Esophagus mucosa (tissue), 1 donor: ENCODE measurements around the gene PTGES. TPM values are rescaled to one million over a fixed set of nuclear protein-coding genes. Genes with fewer than 3 reads are reported as not detected.
A peak's percentile ranks its signal among the peaks of the same experiment; 100 is the strongest.

ENCODE experiments used
- ATAC-seq: fragments of 200-7000 bp; cut with Tn5 transposase; one replicate; pipeline ENCODE4 v1.9.1; 2020
- total RNA-seq: library from RNA; stranded (reverse); gene quantifications from one replicate; pipeline ENCODE4 v1.2.4, GENCODE V29; 2023
- donor health status: DM: yes; HTN: yes; CAD: no.

PTGES gene
- total RNA-seq, 1 donor from 2014 or later = 9.1 TPM

DNA sequence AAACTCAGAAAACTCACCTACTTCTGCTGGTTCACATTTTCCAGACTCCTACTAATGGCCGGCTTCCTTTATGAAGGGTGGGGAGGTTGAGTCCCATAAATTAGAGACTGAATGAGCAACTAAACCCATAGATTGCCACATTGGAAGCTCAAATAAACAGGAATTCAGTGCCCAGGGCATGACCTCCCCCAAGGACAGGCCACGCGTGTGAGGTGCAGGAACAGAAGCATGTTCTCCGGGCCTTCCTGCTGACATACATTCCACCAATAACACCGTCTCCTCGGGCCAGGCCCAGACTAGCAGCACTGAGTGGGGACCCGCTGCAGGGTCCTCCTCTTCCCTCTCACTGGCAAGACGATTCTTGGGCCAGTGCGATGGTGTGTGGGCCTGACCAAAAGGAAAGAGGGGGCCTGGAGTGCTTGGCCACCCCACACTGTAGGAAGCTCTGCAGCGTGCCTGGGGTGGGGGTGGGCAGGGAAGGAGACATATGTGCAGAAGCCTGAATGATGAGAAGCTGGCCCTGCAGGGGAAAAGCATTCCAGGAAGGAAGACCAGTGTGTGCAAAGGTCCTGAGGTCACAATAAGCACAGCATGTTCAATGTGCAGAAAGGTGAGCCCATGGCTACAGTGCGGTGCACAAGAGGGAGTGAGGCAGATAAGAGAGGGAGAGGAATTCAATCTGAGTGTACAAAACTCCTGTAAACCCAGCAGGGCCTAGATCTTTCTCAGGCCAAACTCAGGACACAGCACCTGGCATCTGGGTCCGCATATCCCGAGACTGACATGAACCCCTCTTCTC, 12.0 kb downstream of the PTGES start:
- no peak for ATAC-seq

- ATAC-seq = no peak
Observed at GRCh38 chr9:129740174-129740573, 12.7 kb downstream of the PTGES start.

GRCh38 chr9:129739432-129739831, 13.4 kb downstream of the PTGES start:
- no peak for ATAC-seq

- ATAC-seq = peak; percentile 85
Observed at GRCh38 chr9:129737479-129738274, 15.2 kb downstream of the PTGES start.

DNA sequence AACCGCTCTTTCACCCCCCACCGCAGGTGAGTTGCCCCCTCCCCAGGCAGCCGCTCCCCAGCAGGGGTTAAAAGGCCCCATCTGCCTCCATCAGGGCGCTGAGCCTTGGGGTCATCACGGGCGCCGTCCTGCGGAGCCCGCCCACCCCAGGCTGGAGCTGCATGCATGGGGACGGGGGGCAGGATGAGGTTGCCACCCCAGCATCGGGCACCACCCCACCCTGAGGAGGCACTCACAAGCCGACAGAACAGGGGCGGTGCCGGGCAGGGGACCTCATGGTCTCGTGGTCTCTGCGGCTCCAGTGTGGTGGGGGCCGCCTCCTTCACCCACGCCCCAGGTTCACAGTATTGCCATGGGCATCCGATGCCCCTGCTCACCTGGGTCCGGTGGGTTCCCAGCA, 16.5 kb downstream of the PTGES start:
- no peak for ATAC-seq

DNA sequence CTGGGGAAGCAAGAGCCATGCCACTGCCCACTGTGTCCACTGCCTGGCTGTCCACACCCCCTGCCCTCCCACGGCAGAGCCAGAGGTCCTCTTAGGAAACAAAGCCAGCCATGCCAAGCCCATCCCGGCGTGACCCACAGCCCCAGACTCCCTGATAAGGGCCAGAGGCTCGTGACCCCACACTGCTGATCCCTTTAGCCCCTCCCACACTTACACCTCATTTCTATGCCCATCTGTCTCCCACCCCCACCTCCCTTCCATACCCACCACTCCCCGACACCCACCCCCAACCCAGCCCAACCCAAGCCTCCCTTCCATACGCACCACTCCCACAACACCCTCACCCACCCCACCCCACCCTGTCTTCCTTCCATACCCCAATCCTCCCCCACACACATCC, 17.3 kb downstream of the PTGES start:
- no peak for ATAC-seq

GRCh38 chr9:129733632-129733953, 19.2 kb downstream of the PTGES start:
- ATAC-seq = no peak

DNA sequence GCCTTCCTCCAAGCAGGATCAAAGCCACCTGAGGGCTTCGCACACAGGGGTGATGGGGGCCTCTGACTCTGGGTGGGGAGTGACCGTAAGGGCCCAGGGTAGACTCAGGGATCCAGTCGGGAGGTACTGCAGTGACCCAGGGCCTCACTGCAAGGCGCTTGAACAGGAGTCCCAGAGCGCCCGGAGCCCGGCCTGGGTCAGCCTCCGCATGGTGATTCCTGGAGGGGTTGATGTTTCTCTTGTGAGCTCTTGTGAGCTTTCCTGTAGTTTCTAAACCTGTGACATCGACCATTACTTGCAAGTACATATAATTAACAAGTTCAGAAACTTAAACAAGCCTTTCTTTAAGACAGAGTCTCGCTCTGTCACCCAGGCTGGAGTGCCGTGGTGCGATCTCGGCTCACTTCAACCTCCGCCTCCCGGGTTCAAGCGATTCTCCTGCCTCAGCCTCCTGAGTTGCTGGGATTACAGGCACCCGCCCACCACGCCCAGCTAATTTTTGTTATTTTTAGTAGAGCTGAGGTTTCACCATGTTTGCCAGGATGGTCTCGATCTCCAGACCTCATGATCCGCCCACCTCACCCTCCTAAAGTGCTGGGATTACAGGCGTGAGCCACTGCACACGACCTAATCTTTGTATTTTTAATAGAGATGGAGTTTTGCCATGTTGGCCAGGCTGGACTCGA, 19.8 kb downstream of the PTGES start:
- ATAC-seq = no peak

- ATAC-seq = no peak
Observed at GRCh38 chr9:129732100-129732499, 20.7 kb downstream of the PTGES start.

- ATAC-seq = no peak
Observed at GRCh38 chr9:129731477-129732085, 21.3 kb downstream of the PTGES start.

DNA sequence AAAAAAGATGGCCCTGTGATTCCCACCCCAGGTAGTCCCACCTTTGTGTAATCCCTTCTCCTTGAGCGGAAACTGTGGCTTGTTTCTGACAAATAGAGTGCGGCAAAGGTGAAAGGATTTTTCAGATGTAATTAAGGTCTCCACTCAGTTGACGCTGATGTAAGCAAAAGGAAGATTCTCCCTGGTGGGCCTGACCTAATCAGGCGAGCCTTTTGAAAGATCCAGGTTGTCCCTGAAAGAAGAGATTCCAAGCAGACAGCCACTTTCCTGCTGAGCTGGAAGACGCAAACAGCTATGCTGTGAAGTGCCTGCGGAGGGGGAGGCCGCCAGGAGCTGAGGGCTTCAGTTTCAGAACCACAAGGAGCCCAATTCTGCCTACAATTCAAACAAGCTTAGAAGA, 24.1 kb downstream of the PTGES start:
- ATAC-seq = no peak

DNA sequence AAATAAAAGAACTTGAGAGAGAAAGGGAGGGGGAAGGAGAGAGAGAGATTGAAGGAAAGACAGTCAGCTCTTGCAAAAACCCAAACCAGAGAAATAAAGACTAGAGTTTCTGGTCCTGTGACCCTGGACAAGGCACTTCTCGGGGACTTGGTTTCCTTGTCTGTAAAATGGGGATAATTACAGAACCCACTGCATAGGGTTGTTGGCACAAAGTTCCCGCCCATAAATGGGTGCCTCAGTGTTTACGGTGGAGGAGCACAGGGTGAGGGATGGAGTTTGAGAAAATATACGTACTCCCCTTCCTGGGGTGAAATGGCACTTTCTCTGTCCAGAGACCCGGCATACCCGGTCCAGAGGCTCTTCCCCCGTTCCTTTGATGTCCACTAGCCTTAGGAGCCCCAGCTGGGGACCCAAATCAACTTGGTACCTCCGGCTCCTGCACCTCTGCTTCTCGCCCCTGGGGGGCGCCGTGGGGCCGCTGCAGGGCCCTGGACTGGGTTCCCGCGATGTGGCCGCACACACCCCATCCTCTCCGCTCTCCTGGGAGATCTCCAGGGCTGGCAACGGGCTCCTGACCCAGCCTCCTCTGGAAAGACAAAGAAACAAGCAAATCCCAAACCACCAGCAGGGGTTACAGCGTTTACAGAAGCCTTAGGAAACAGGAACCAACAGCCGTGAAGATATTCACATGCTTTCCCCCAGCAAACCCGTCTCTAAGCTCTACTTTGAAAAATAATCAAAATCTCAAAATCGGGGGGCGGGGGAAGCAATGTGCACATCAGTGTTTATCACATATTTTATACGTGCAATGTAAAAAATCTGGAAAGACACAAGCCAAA, 26.3 kb downstream of the PTGES start:
- ATAC-seq = peak; percentile 82

DNA sequence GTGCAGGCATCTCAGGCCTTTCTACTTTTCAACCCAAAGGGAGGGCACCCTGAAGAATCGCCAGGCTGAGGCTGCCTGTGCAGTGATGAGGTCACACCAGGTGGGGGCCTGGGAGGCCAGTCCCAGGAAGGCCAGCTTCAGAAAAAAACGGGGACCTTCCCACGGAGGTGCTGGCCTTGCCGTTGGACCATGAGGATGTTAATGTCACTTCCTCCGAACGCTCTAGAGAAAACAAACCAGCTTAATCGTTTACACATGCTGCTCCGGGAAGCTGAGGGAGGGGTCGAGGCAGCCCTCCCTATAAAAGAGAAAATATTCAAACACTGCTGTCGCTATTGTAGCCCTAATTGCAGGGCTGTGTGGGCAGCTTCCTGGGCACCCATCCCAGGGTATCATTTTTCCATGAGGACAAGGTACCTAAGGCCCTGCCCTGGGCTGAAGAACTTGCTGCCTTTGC, 27.0 kb downstream of the PTGES start:
- ATAC-seq = no peak

DNA sequence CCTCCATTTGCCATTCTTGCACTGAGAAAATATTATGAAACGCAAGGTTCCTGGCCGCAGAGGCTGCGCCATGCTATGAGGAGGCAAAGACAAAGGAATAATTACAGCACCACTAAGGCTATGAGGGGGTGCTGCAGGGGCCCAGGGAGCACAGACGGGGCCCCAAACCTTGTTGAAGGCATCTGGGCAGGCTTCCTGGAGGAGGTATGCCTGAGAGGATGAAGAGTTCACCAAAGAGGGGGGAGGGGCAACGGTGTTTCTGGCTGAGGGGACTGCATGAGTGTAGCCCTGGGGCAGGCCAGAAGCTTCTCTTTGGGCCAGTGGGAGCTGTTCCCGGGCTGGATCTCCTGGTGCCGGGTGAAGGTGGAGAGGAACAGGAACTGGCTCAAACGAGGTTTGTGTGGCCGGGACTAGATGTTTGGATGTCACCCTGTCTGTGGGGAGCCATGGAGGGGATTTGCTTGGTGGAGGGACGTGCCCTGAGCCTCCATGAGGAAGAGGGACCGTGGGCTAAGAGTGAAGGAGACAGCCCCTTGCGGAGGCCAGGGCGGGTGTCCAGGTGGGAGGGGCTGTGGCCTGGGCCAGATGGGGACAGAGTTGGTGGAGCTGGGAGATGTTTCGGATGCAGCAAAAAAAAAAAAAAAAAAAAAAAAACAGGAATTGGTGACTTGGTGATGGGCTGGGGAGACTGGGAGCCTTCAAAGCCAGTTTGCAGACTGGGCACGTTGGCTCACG, 28.2 kb downstream of the PTGES start:
- no peak for ATAC-seq

GRCh38 chr9:129722913-129723312, 29.9 kb downstream of the PTGES start:
- no peak for ATAC-seq

GRCh38 chr9:129720865-129721545, 31.8 kb downstream of the PTGES start:
- ATAC-seq = peak; percentile 6

- ATAC-seq = no peak
Observed at GRCh38 chr9:129720181-129720864, 32.5 kb downstream of the PTGES start.

DNA sequence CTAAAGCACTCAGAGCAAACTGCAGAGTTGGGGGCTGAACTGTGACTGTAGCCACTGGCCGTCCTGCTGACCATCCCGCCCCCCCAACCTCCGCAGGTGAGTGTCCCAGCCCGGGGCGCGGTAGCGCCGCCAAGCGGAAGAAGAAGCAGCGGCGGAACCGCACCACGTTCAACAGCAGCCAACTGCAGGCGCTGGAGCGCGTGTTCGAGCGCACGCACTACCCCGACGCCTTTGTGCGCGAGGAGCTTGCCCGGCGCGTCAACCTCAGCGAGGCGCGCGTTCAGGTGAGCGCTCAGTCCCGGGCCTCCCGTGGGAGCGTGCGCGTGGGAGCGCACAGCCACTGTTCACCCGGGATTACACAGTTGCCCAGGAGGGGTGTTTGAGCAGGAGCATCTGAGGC, 33.7 kb downstream of the PTGES start:
- ATAC-seq = no peak

GRCh38 chr9:129718647-129719046, 34.2 kb downstream of the PTGES start:
- no peak for ATAC-seq

DNA sequence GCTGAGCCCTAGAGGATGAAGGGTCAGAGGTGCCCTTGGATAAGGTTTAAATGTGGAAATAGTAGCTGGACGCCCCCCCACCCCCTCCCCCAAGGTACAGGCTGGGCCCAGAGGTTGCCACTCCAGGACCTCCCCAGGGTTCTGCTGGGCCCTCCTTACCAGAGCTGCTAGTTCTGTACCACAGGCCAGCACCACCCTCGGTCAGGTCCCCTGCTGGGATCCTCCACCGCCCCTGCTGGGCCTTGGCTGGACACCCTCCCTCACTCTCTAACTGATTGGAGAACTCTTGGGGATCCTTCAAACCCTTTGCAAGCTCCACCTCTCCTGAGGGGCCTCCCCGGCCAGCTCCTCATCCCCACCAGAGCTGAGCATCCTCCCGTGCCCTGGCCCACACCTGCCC, 34.9 kb downstream of the PTGES start:
- no peak for ATAC-seq
